ENCODE results near the gene CRELD2.

DNA sequence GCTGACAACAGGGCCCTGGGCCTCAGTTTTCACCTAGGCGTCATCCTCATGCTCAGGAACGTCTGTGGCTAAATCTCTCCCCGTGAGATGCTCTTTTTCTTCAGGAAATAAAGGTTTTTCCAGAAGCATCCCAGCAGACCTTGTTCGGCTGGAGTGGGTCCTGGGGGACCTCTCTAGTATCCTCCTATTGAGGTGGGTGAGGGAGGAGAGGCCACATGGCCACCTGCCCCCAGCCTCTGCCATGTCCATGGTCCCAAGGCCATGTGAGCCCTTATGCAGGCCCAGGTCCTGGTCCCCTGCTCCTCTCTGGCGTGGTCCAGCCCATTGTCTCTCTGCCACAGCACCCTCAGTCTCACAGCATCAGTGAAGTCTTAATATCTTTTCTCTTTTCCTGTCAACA lies 22.2 kb upstream of the CRELD2 start:
- no peak for TF ChIP-seq TAF1 (IDR thresholded peaks at IDR 0.05; ENCODE audit: borderline replicate concordance, low read depth, low read length)
- no peak for TF ChIP-seq POLR2AphosphoS5 (IDR thresholded peaks at IDR 0.05; ENCODE audit: low read depth, low read length)
- TF ChIP-seq POLR2A (IDR thresholded peaks at IDR 0.05; ENCODE audit: low read depth, low read length), result no peak

All from GM12892 (cell line).